ENCODE data around the gene CST9.

GRCh38 chr20:23585808-23586734 lies 19.6 kb downstream of the CST9 start:
- no peak for TF ChIP-seq CTCF (IDR thresholded peaks at IDR 0.05 in 8 of 11, conservative IDR thresholded peaks at IDR 0.05 in 3 of 11)
- TF ChIP-seq POLR2A (IDR thresholded peaks at IDR 0.05): no peak
- TF ChIP-seq POLR2AphosphoS5 (IDR thresholded peaks at IDR 0.05): no peak
